DND-41 (cell line): Measurements from ENCODE around the gene MPHOSPH8.

Source experiments
- ATAC-seq: fragments of 200-7000 bp; cut with Tn5 transposase; 3 replicates; pipeline ENCODE4 v1.9.1; 2021; ENCODE audit warnings: low read depth; ENCODE audit not compliant: insufficient read depth
- DNase-seq: peaks from one replicate; pipeline ENCODE4 v3.0.0-alpha.2; 2020
- H2AFZ ChIP-seq: 2 replicates; pipeline ENCODE4 v1.6.0; 2012; ENCODE audit warnings: low read depth, low read length
- H3K27ac ChIP-seq: 2 replicates; pipeline ENCODE4 v1.5.1; 2012; ENCODE audit warnings: low read length, inconsistent platforms
- H3K27me3 ChIP-seq: fragments of 200-600 bp; sonication (generic); 2 replicates; pipeline ENCODE4 v1.6.0; 2012; ENCODE audit warnings: low read length, mild to moderate bottlenecking, inconsistent platforms; ENCODE audit not compliant: insufficient read depth, poor library complexity
- H3K36me3 ChIP-seq: 2 replicates; pipeline ENCODE4 v1.5.1; 2012; ENCODE audit warnings: low read length, inconsistent platforms; ENCODE audit not compliant: insufficient read depth
- H3K4me1 ChIP-seq: 2 replicates; pipeline ENCODE4 v1.5.1; 2012; ENCODE audit warnings: mild to moderate bottlenecking, low read length; ENCODE audit not compliant: insufficient read depth
- H3K4me2 ChIP-seq: 2 replicates; pipeline ENCODE4 v1.6.0; 2012; ENCODE audit warnings: mild to moderate bottlenecking, moderate library complexity, low read length, inconsistent platforms; ENCODE audit not compliant: insufficient read depth
- H3K4me3 ChIP-seq, 2 experiments: fragments of 200-600 bp in 1 of 2; shearing (Covaris generic) in 1 of 2; 2 replicates each; pipeline ENCODE4 v1.5.1; 2012 to 2016; ENCODE audit warnings: inconsistent platforms in 2 of 2, low read length in 2 of 2, mild to moderate bottlenecking in 2 of 2, low read depth in 1 of 2, moderate library complexity in 1 of 2
- H3K79me2 ChIP-seq: 2 replicates; pipeline ENCODE4 v1.6.0; 2012; ENCODE audit warnings: low read length, inconsistent platforms; ENCODE audit not compliant: insufficient read depth
- H3K9ac ChIP-seq: 2 replicates; pipeline ENCODE4 v1.6.0; 2012; ENCODE audit warnings: low read depth, mild to moderate bottlenecking, inconsistent platforms, low read length, moderate library complexity
- H3K9me3 ChIP-seq: 2 replicates; pipeline ENCODE4 v1.5.1; 2012; ENCODE audit warnings: low read length, moderate library complexity, mild to moderate bottlenecking, inconsistent platforms; ENCODE audit not compliant: insufficient read depth, severe bottlenecking
- H4K20me1 ChIP-seq: 2 replicates; pipeline ENCODE4 v1.6.0; 2012; ENCODE audit warnings: low read length; ENCODE audit not compliant: insufficient read depth
- CTCF ChIP-seq: IDR thresholded peaks from 2 replicates; pipeline ENCODE4 v1.5.1; 2012; ENCODE audit warnings: borderline replicate concordance, low read length, moderate library complexity, mild to moderate bottlenecking; ENCODE audit not compliant: poor library complexity, severe bottlenecking; ENCODE audit errors: extremely low read depth
- EZH2 ChIP-seq: IDR thresholded peaks from 3 replicates; pipeline ENCODE4 v1.6.1; 2012; ENCODE audit warnings: borderline replicate concordance, low read depth, mild to moderate bottlenecking, moderate library complexity, low read length, inconsistent platforms; ENCODE audit not compliant: severe bottlenecking

Gene MPHOSPH8

DNA sequence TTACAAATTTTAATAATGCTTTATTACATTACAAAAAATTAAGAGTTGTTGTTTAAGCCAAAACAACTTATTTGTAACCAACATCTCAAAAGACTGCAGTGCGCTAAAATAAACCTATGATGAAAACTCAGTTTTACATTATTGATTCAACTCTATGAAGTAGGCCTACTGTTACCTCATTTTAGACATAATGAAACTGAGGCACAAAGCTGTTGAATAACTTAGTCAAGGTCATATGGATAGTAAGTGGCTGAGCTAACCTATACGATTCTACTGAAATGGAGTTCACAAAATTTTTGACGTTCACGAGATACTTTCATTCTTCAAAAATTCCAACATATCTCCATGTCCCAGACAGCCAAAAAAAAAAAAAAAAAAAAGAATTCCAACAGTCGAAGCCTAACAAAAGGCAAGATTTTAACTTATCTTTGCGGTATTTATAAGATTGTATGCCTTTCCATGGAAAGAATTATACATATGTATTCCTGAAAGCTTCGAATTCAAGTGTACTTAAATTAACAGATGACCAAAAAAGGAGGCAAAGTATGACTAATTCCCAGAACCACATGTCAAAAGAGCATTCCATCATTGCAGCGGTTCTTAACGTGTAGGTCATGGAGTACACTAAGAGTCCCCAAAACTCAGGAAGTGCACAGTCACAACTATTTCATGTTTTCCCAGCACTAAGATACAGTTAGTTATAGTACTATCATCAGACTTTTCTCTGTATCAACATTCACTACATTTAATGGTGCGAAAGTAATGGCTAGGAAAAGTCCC lies 79.9 kb downstream of the MPHOSPH8 start:
- TF ChIP-seq EZH2 = no peak
- TF ChIP-seq CTCF = no peak
- H3K9me3 ChIP-seq = no peaks in the 10 kb centered on the region
- no peak overlapping the region for H3K27ac ChIP-seq
- no peak overlapping the region for H3K9ac ChIP-seq
- no peaks in the 10 kb centered on the region for H3K27me3 ChIP-seq
- DNase-seq (no peak), ATAC-seq (no peak)
- no peak overlapping the region for H3K4me2 ChIP-seq
- H2AFZ ChIP-seq = no peak overlapping the region
- H3K4me1 ChIP-seq = no peaks in the 10 kb centered on the region
- peaks cover 30% of the 10 kb centered on the region for H3K79me2 ChIP-seq
- no peak overlapping the region for H3K4me3 ChIP-seq
- H4K20me1 ChIP-seq = no peaks in the 10 kb centered on the region
- H3K36me3 ChIP-seq = peaks cover 37% of the 10 kb centered on the region; the same call in 1 of the 2 replicates

DNA sequence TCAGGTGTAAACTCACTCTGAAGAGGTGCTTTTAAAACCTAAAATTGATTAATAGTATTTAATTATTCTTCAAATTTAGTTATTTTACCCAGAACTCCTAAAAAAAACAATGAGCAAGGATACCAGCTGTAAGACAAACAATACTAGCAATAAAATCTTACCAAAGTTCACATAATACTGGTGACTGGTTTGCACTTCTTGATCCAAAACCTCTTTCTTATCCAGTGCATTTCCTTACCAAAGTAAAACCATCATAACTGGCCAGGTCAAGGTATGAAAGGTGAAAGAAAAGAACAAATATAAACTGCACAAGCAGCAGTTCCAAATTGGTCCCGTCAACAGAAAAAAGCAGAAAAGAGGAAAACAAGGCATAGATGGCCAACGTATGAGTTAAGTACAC lies 86.6 kb downstream of the MPHOSPH8 start:
- peaks cover 60% of the 10 kb centered on the region for H3K36me3 ChIP-seq
- no peaks in the 10 kb centered on the region for H3K4me1 ChIP-seq
- H3K9ac ChIP-seq = no peak overlapping the region
- H3K79me2 ChIP-seq = peaks cover 57% of the 10 kb centered on the region
- no peak overlapping the region for H2AFZ ChIP-seq
- no peak for DNase-seq
- no peak overlapping the region for H3K4me2 ChIP-seq
- no peak overlapping the region for H3K4me3 ChIP-seq
- ATAC-seq = no peak
- no peaks in the 10 kb centered on the region for H3K27me3 ChIP-seq
- TF ChIP-seq EZH2 (no peak), CTCF (no peak)
- H4K20me1 ChIP-seq = peaks cover 10% of the 10 kb centered on the region; the same call in 1 of the 2 replicates
- no peak overlapping the region for H3K27ac ChIP-seq
- H3K9me3 ChIP-seq = no peaks in the 10 kb centered on the region
